GM19397 (cell line): ENCODE results near the gene NUDT16.

Experiments used
- ATAC-seq: cut with Tn5 transposase; IDR thresholded peaks from one replicate; pipeline ENCODE4 v1.9.1; 2021; ENCODE audit warnings: mild to moderate bottlenecking, moderate library complexity; ENCODE audit not compliant: unreplicated experiment

NUDT16 gene

DNA sequence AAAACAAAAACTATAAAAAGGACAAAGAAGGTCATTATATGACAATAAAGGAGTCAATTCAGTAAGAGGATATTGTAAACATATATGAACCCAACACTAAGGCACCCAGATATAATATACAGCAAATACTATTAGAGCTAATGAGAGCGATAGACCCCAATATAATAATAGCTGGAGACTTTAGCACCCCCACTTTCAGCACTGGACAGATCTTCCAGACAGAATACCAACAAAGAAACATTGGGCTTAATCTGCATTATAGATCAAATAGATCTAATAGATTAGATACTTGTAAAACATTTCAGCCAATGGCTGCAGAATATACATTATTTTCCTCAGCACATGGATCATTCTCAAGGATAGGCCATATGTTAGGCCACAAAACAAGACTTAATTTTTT lies 53.4 kb downstream of the NUDT16 start:
- ATAC-seq: no peak
